GM11168 (cell line): ENCODE data around the gene TSC1.
"Not testable (repeated sequence)": the region's sequence is repeated elsewhere in the genome, so short reads cannot be mapped to it uniquely, and the experiment has no call there.

Experiments used
- in situ Hi-C: fragments of 300-500 bp; cut with MboI; formaldehyde crosslinking; loops from one replicate; pipeline ENCODE4 v1.12.0; 2022; ENCODE audit warnings: low sequenced_read_pairs; ENCODE audit not compliant: unreplicated experiment

TSC1 gene

GRCh38 chr9:132944294-132945185 lies at the start of gene TSC1:
Gene TSC1, minus strand, starts transcription at chr9:132944616. Its CDS starts 15,744 bp downstream, at chr9:132928872.
- in situ Hi-C loops: no loop called here

GRCh38 chr9:132993511-132993939 lies 49.1 kb upstream of the TSC1 start:
- in situ Hi-C loops: no loop called here

- in situ Hi-C loops: no loop called here
These were observed 47.2 kb upstream of the TSC1 start for GRCh38 chr9:132991351-132992300.

- in situ Hi-C loops: no loop called here
These were observed 46.4 kb upstream of the TSC1 start for GRCh38 chr9:132990781-132991180.

GRCh38 chr9:132989998-132990557 lies 45.7 kb upstream of the TSC1 start:
- in situ Hi-C loops: not testable (repeated sequence)

- in situ Hi-C loops: no loop called here
These were observed 45.1 kb upstream of the TSC1 start for GRCh38 chr9:132989414-132989996.

- in situ Hi-C loops: no loop called here
These were observed 44.5 kb upstream of the TSC1 start for GRCh38 chr9:132989014-132989310.

- in situ Hi-C loops: no loop called here
These were observed 44.0 kb upstream of the TSC1 start for GRCh38 chr9:132988244-132989013.

GRCh38 chr9:132986640-132987620 lies 42.5 kb upstream of the TSC1 start:
- in situ Hi-C loops: no loop called here

- in situ Hi-C loops: no loop called here
These were observed 41.7 kb upstream of the TSC1 start for GRCh38 chr9:132986114-132986513.

GRCh38 chr9:132985489-132985888 lies 41.1 kb upstream of the TSC1 start:
- in situ Hi-C loops: no loop called here

- in situ Hi-C loops: no loop called here
These were observed 40.6 kb upstream of the TSC1 start for GRCh38 chr9:132985071-132985350.

GRCh38 chr9:132984202-132985070 lies 40.0 kb upstream of the TSC1 start:
- in situ Hi-C loops: no loop called here

- in situ Hi-C loops: no loop called here
These were observed 39.2 kb upstream of the TSC1 start for GRCh38 chr9:132983491-132984201.

GRCh38 chr9:132982458-132982857 lies 38.0 kb upstream of the TSC1 start:
- in situ Hi-C loops: no loop called here

GRCh38 chr9:132980157-132980556 lies 35.7 kb upstream of the TSC1 start:
- in situ Hi-C loops: no loop called here

GRCh38 chr9:132978451-132979131 lies 34.2 kb upstream of the TSC1 start, which contains the start of gene GFI1B:
Gene GFI1B, plus strand, starts transcription at chr9:132978694. Its CDS starts 7,985 bp downstream, at chr9:132986679.
- in situ Hi-C loops: no loop called here
